GM21390 (cell line): ENCODE measurements around the gene MACC1.

Source experiments
- ATAC-seq: cut with Tn5 transposase; IDR thresholded peaks from one replicate; pipeline ENCODE4 v1.9.1; 2021; ENCODE audit not compliant: unreplicated experiment

The MACC1 gene

GRCh38 chr7:20232848-20233247 lies 15.7 kb upstream of the MACC1 start:
- no peak for ATAC-seq

- no peak for ATAC-seq
Observed at GRCh38 chr7:20229646-20230500, 12.7 kb upstream of the MACC1 start.

GRCh38 chr7:20229081-20229480 lies 11.9 kb upstream of the MACC1 start:
- ATAC-seq: no peak

GRCh38 chr7:20228654-20229053 lies 11.5 kb upstream of the MACC1 start:
- ATAC-seq: no peak

- ATAC-seq: no peak
Observed at GRCh38 chr7:20227291-20227795, 10.2 kb upstream of the MACC1 start.

GRCh38 chr7:20226860-20227259 lies 9.7 kb upstream of the MACC1 start:
- no peak for ATAC-seq

GRCh38 chr7:20225384-20225783 lies 8.2 kb upstream of the MACC1 start:
- ATAC-seq: no peak

- no peak for ATAC-seq
Observed at GRCh38 chr7:20224025-20224424, 6.8 kb upstream of the MACC1 start.

GRCh38 chr7:20223356-20223755 lies 6.2 kb upstream of the MACC1 start:
- ATAC-seq: no peak

GRCh38 chr7:20222219-20222828 lies 5.1 kb upstream of the MACC1 start:
- ATAC-seq: no peak

- ATAC-seq: no peak
Observed at GRCh38 chr7:20220921-20221547, 3.9 kb upstream of the MACC1 start.

GRCh38 chr7:20220293-20220761 lies 3.1 kb upstream of the MACC1 start:
- peak; percentile 7 for ATAC-seq

- ATAC-seq: peak; percentile 72
Observed at GRCh38 chr7:20219446-20220292, 2.5 kb upstream of the MACC1 start.

GRCh38 chr7:20219062-20219445 lies 1.9 kb upstream of the MACC1 start:
- ATAC-seq: no peak

GRCh38 chr7:20218279-20218678 lies 1.1 kb upstream of the MACC1 start:
- ATAC-seq: no peak

GRCh38 chr7:20216406-20217036 lies 663 bp downstream of the MACC1 start:
- ATAC-seq: no peak

- ATAC-seq: no peak
Observed at GRCh38 chr7:20214921-20215669, 2.1 kb downstream of the MACC1 start.

- no peak for ATAC-seq
Observed at GRCh38 chr7:20214132-20214531, 3.1 kb downstream of the MACC1 start.

GRCh38 chr7:20213378-20213777 lies 3.8 kb downstream of the MACC1 start:
- no peak for ATAC-seq

- no peak for ATAC-seq
Observed at GRCh38 chr7:20211376-20211775, 5.8 kb downstream of the MACC1 start.
